Ishikawa (cell line): Measurements from ENCODE around the gene HRH1.

Experiments used
- CEBPB ChIP-seq: IDR thresholded peaks from 2 replicates; pipeline ENCODE4 v1.6.1; 2012
- CREB1 ChIP-seq: IDR thresholded peaks from 2 replicates; pipeline ENCODE4 v1.6.1; 2012; ENCODE audit warnings: low read depth
- EP300 ChIP-seq: IDR thresholded peaks from 2 replicates; pipeline ENCODE4 v1.6.1; 2012; ENCODE audit warnings: borderline replicate concordance
- FOXM1 ChIP-seq: IDR thresholded peaks from 2 replicates; pipeline ENCODE4 v1.6.1; 2012; ENCODE audit warnings: low read depth, borderline replicate concordance
- MAX ChIP-seq: IDR thresholded peaks from 2 replicates; pipeline ENCODE4 v1.6.1; 2012
- NFIC ChIP-seq: IDR thresholded peaks from 2 replicates; pipeline ENCODE4 v1.6.1; 2012
- RAD21 ChIP-seq: IDR thresholded peaks from 2 replicates; pipeline ENCODE4 v1.6.1; 2012; ENCODE audit warnings: low read depth
- REST ChIP-seq: IDR thresholded peaks from 2 replicates; pipeline ENCODE4 v1.6.1; 2012; ENCODE audit warnings: low read depth, mild to moderate bottlenecking
- TAF1 ChIP-seq: IDR thresholded peaks from 2 replicates; pipeline ENCODE4 v1.6.1; 2012; ENCODE audit warnings: low read depth, mild to moderate bottlenecking
- TCF12 ChIP-seq: IDR thresholded peaks from 2 replicates; pipeline ENCODE4 v1.6.1; 2012; ENCODE audit warnings: low read depth
- YY1 ChIP-seq: IDR thresholded peaks from 2 replicates; pipeline ENCODE4 v1.6.1; 2012; ENCODE audit warnings: low read depth
- TF ChIP-seq, protein P1 (sequence below): IDR thresholded peaks from 2 replicates; pipeline ENCODE4 v1.6.1; 2012

GRCh38 chr3:11185144-11185543, 30.9 kb downstream of the HRH1 start:
- no peak for TF ChIP-seq YY1
- TF ChIP-seq EP300: no peak
- no peak for TF ChIP-seq CEBPB
- TF ChIP-seq TAF1: no peak
- no peak for TF ChIP-seq NFIC
- TF ChIP-seq TCF12: no peak
- no peak for TF ChIP-seq CREB1
- no peak for TF ChIP-seq FOXM1
- TF ChIP-seq REST: no peak
- TF ChIP-seq MAX: no peak
- no peak for TF ChIP-seq RAD21
- TF ChIP-seq, protein P1, sequence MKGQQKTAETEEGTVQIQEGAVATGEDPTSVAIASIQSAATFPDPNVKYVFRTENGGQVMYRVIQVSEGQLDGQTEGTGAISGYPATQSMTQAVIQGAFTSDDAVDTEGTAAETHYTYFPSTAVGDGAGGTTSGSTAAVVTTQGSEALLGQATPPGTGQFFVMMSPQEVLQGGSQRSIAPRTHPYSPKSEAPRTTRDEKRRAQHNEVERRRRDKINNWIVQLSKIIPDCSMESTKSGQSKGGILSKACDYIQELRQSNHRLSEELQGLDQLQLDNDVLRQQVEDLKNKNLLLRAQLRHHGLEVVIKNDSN: no peak
